22Rv1 (cell line): Measurements from ENCODE around the gene NRP1.

ENCODE experiments used
- CTCF ChIP-seq: fragments of 450-650 bp; IDR thresholded peaks from 2 replicates; pipeline ENCODE4 v1.5.1; 2017; ENCODE audit warnings: mild to moderate bottlenecking
- ZFX ChIP-seq: fragments of 450-650 bp; IDR thresholded peaks from 2 replicates; pipeline ENCODE4 v1.6.1; 2017; ENCODE audit warnings: antibody characterized with exemption, borderline replicate concordance

- TF ChIP-seq CTCF = no peak
- no peak for TF ChIP-seq ZFX
Observed at GRCh38 chr10:33227489-33227888, 107.0 kb downstream of the NRP1 start.
